Endothelial cell of umbilical vein (primary cell): ENCODE measurements around the gene RNF19B. TPM values are rescaled to one million over a fixed set of nuclear protein-coding genes. Genes with fewer than 3 reads are reported as not detected.

Source experiments
- BruUV-seq: library from RNA; stranded (reverse); fragments of 400-500 nt; replicated peaks from 2 replicates; lab custom pipeline; 2021; lab: Mats Ljungman, UMichigan
- CTCF ChIA-PET: fragments of 300-600, 350-600 bp; sonication (Branson Sonifier 250); formaldehyde crosslinking; loops from one replicate; lab custom pipeline; 2021; ENCODE audit warnings: antibody characterized with exemption, inconsistent platforms; lab: Charles Lee
- POLR2A ChIA-PET: fragments of 300-600, 350-600 bp; sonication (Branson Sonifier 250); formaldehyde crosslinking; loops from one replicate; lab custom pipeline; 2021; ENCODE audit warnings: antibody characterized with exemption, inconsistent platforms; lab: Charles Lee
- DNase-seq: peaks from one replicate; pipeline ENCODE4 v3.0.0-alpha.2; 2011; ENCODE audit warnings: low read depth, low spot score
- FAIRE-seq: peaks from 2 replicates; lab custom pipeline; 2011; peaks lifted over from hg19 to GRCh38; lab: Jason Lieb, UNC
- H2AFZ ChIP-seq: 2 replicates; pipeline ENCODE4 v1.6.0; 2012; ENCODE audit warnings: low read depth, low read length, control low read depth, inconsistent platforms
- H3K27ac ChIP-seq: 2 replicates; pipeline ENCODE4 v1.5.1; 2011; ENCODE audit warnings: low read depth, mild to moderate bottlenecking, control low read depth, low read length, moderate library complexity; ENCODE audit not compliant: insufficient read depth
- H3K27me3 ChIP-seq, 2 experiments: 2 replicates each; pipeline versions ENCODE4 v1.6.0 to v1.6.1; 2011; ENCODE audit warnings: low read length in 2 of 2, mixed read lengths in 1 of 2; ENCODE audit not compliant: control insufficient read depth in 2 of 2, insufficient read depth in 2 of 2
- H3K36me3 ChIP-seq, 2 experiments: 2 replicates in 1 of 2; 3 replicates in 1 of 2; pipeline ENCODE4 v1.5.1; 2011; ENCODE audit warnings: low read length in 2 of 2, mild to moderate bottlenecking in 1 of 2, moderate library complexity in 1 of 2; ENCODE audit not compliant: control insufficient read depth in 2 of 2, insufficient read depth in 2 of 2; ENCODE audit errors: extremely low read depth in 1 of 2
- H3K4me1 ChIP-seq: 3 replicates; pipeline ENCODE4 v1.5.1; 2011; ENCODE audit warnings: mild to moderate bottlenecking, low read length; ENCODE audit not compliant: control insufficient read depth, insufficient read depth; ENCODE audit errors: extremely low read depth
- H3K4me2 ChIP-seq: 2 replicates; pipeline ENCODE4 v1.6.1; 2011; ENCODE audit warnings: low read length, control low read depth, mixed read lengths; ENCODE audit not compliant: insufficient read depth
- H3K4me3 ChIP-seq, 3 experiments: fragments of 200-600 bp in 1 of 3; sonication (generic), shearing (Covaris generic) in 1 of 3; replicated peaks in 1 of 3; 2 replicates each; pipeline ENCODE4 v1.5.1; 2011 to 2016; ENCODE audit warnings: control low read depth in 3 of 3, low read length in 3 of 3, mild to moderate bottlenecking in 2 of 3, inconsistent platforms in 1 of 3, low read depth in 1 of 3, moderate library complexity in 1 of 3; ENCODE audit not compliant: insufficient read depth in 1 of 3
- H3K79me2 ChIP-seq: 2 replicates; pipeline ENCODE4 v1.6.0; 2012; ENCODE audit warnings: low read length, inconsistent platforms; ENCODE audit not compliant: control insufficient read depth, insufficient read depth
- H3K9ac ChIP-seq: replicated peaks from 2 replicates; pipeline ENCODE3; 2011; ENCODE audit warnings: low read length, control low read depth; ENCODE audit not compliant: insufficient read depth; ENCODE audit errors: extremely low read depth
- H3K9me1 ChIP-seq: replicated peaks from 3 replicates; pipeline ENCODE4 v1.6.0; 2011; ENCODE audit warnings: mild to moderate bottlenecking, low read length; ENCODE audit not compliant: control insufficient read depth, insufficient read depth; ENCODE audit errors: extremely low read depth
- H3K9me3 ChIP-seq: replicated peaks from 2 replicates; pipeline ENCODE4 v1.5.1; 2012; ENCODE audit warnings: low read length, inconsistent platforms; ENCODE audit not compliant: control insufficient read depth, insufficient read depth
- H4K20me1 ChIP-seq: replicated peaks from 2 replicates; pipeline ENCODE3; 2011; ENCODE audit warnings: mild to moderate bottlenecking, low read length; ENCODE audit not compliant: control insufficient read depth, insufficient read depth; ENCODE audit errors: extremely low read depth
- EZH2 ChIP-seq: IDR thresholded peaks from 2 replicates; pipeline ENCODE4 v1.6.1; 2012; ENCODE audit warnings: borderline replicate concordance, low read depth, mild to moderate bottlenecking, moderate library complexity, low read length, inconsistent platforms; ENCODE audit not compliant: severe bottlenecking
- FOS ChIP-seq: IDR thresholded peaks from 2 replicates; pipeline ENCODE4 v1.6.1; 2011; ENCODE audit warnings: mild to moderate bottlenecking, low read length, moderate library complexity, borderline replicate concordance; ENCODE audit not compliant: insufficient read depth
- GATA2 ChIP-seq: IDR thresholded peaks from 2 replicates; pipeline ENCODE4 v1.7.0; 2011; ENCODE audit warnings: low read depth, mild to moderate bottlenecking, moderate library complexity, mixed read lengths, low read length; ENCODE audit not compliant: insufficient read length, insufficient read depth
- JUN ChIP-seq: IDR thresholded peaks from 2 replicates; pipeline ENCODE4 v1.6.1; 2011; ENCODE audit warnings: borderline replicate concordance, low read depth; ENCODE audit not compliant: insufficient read length, insufficient read depth
- MYC ChIP-seq: IDR thresholded peaks from one replicate; pipeline ENCODE4 v1.6.1; 2011; ENCODE audit warnings: mild to moderate bottlenecking, low read depth, low read length
- POLR2A ChIP-seq: IDR thresholded peaks from 2 replicates; pipeline ENCODE4 v1.6.1; 2012; ENCODE audit warnings: low read depth, mild to moderate bottlenecking, control low read depth, low read length
- POLR2AphosphoS5 ChIP-seq: IDR thresholded peaks from 2 replicates; pipeline ENCODE4 v1.6.1; 2012; ENCODE audit warnings: low read depth, mild to moderate bottlenecking, control low read depth, low read length, moderate library complexity; ENCODE audit not compliant: insufficient read depth
- dilution Hi-C: fragments of 300-500 bp; cut with MboI; formaldehyde crosslinking; loops from one replicate; pipeline ENCODE4 v1.15.0; 2019; ENCODE audit warnings: low sequenced_read_pairs; ENCODE audit not compliant: extremely low pct_ligation_motif_present
- intact Hi-C: fragments of 100-400 bp; cut with micrococcal nuclease; formaldehyde crosslinking; loops from one replicate; pipeline ENCODE4 v1.10.0; 2022
- polyA plus RNA-seq, 4 experiments: library from polyadenylated mRNA; depleted of rRNA in 3 of 4; stranded (reverse) in 3 of 4; unstranded in 1 of 4; fragments of >200 nt; gene quantifications; 2 replicates each; pipeline versions ENCODE4 v1.2.1 to v1.2.3, GENCODE V29; 2011 to 2012; ENCODE audit warnings: missing spikeins in 1 of 4
- total RNA-seq: library from RNA; stranded (reverse); gene quantifications from 2 replicates; pipeline ENCODE4 v1.2.3, GENCODE V29; 2021
- TF ChIP-seq, protein P1 (sequence below): IDR thresholded peaks from 2 replicates; pipeline ENCODE4 v1.6.1; 2011; ENCODE audit not compliant: insufficient read depth, insufficient read length
- TF ChIP-seq, protein P2 (sequence below), 2 donors: IDR thresholded peaks; 1 replicate in 1 of 2; 2 replicates in 1 of 2; pipeline ENCODE4 v1.5.1; 2011; ENCODE audit warnings: low read length in 2 of 2, mild to moderate bottlenecking in 2 of 2, moderate library complexity in 2 of 2, control low read depth in 1 of 2, inconsistent platforms in 1 of 2, low read depth in 1 of 2; ENCODE audit not compliant: insufficient read depth in 1 of 2; ENCODE audit errors: extremely low read depth in 1 of 2

Gene RNF19B
- total and polyA plus RNA-seq, 2 donors (not counting 3 experiments of a cell fraction or from before 2014, with no cell fraction given): 19.2 to 25.6 TPM

DNA sequence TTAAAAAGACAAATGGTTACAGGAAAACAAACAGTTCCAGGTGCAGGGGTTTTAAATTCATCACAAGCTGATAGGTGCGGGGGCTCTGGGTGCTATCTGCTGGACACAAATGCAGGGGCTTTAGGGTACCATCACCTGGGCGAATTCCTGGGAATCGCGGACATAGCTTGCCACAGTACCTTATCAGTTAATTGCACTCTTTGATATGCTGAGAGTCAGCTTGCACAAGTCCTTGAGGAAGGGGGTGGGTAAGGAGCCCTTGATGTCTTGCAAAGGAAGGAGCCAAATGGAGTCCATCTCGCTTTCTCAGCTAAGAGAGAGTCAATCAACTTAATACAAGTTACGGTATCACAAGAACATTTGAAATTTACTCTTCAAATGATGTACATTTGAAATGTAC, 38.0 kb downstream of the RNF19B start:
- no peak for TF ChIP-seq GATA2
- no peak for TF ChIP-seq FOS
- TF ChIP-seq, protein P1, sequence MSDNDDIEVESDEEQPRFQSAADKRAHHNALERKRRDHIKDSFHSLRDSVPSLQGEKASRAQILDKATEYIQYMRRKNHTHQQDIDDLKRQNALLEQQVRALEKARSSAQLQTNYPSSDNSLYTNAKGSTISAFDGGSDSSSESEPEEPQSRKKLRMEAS: no peak
- TF ChIP-seq MYC: no peak
- TF ChIP-seq, protein P2, sequence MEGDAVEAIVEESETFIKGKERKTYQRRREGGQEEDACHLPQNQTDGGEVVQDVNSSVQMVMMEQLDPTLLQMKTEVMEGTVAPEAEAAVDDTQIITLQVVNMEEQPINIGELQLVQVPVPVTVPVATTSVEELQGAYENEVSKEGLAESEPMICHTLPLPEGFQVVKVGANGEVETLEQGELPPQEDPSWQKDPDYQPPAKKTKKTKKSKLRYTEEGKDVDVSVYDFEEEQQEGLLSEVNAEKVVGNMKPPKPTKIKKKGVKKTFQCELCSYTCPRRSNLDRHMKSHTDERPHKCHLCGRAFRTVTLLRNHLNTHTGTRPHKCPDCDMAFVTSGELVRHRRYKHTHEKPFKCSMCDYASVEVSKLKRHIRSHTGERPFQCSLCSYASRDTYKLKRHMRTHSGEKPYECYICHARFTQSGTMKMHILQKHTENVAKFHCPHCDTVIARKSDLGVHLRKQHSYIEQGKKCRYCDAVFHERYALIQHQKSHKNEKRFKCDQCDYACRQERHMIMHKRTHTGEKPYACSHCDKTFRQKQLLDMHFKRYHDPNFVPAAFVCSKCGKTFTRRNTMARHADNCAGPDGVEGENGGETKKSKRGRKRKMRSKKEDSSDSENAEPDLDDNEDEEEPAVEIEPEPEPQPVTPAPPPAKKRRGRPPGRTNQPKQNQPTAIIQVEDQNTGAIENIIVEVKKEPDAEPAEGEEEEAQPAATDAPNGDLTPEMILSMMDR (IDR thresholded peaks at IDR 0.05; ENCODE audit: extremely low read depth in 1 of 2, insufficient read depth in 1 of 2, low read depth in 1 of 2, low read length in 2 of 2): no peak
- TF ChIP-seq JUN: no peak
- TF ChIP-seq POLR2A: no peak
- no peak for TF ChIP-seq EZH2
- TF ChIP-seq POLR2AphosphoS5: no peak
- Histone ChIP-seq H3K79me2 (no peaks in the 10 kb centered on the region), H3K4me2 (no peak overlapping the region), H3K9me3 (no peaks in the 10 kb centered on the region), H3K27me3 (peaks cover 2 to 3% of the 10 kb centered on the region in 2 experiments), H3K4me3 (no peak overlapping the region), H3K4me1 (no peaks in the 10 kb centered on the region), H3K9ac (no peak overlapping the region), H3K27ac (no peak overlapping the region), H4K20me1 (no peaks in the 10 kb centered on the region), H3K36me3 (no peaks in the 10 kb centered on the region), H3K9me1 (no peaks in the 10 kb centered on the region), H2AFZ (no peak overlapping the region)
- no peak for FAIRE-seq
- dilution Hi-C loops: no loop called here
- ChIA-PET POLR2A (no interaction called here), CTCF (no interaction called here)
- intact Hi-C loops: no loop called here
- BruUV-seq: no TSS peak
- DNase-seq: no peak
